Tibial nerve (tissue), 3 donors: ENCODE measurements around the gene CMIP.

Experiments
- POLR2A ChIP-seq, 2 donors: fragments of 450-650 bp; IDR thresholded peaks; one replicate each; pipeline ENCODE4 v1.6.1; 2017; ENCODE audit warnings: antibody characterized with exemption in 2 of 2, mild to moderate bottlenecking in 2 of 2, moderate library complexity in 2 of 2
- TF ChIP-seq, protein P1 (sequence below), 5 experiments: fragments of 200-600 bp in 3 of 5; fragments of 450-650 bp in 2 of 5; sonication (generic) in 3 of 5; IDR thresholded peaks; one replicate each; pipeline ENCODE4 v1.5.1; 2016 to 2019; ENCODE audit warnings: antibody characterized with exemption in 5 of 5, mild to moderate bottlenecking in 3 of 5, moderate library complexity in 2 of 5

GRCh38 chr16:81611721-81612120 is 167.1 kb downstream of the CMIP start:
- TF ChIP-seq, protein P1, sequence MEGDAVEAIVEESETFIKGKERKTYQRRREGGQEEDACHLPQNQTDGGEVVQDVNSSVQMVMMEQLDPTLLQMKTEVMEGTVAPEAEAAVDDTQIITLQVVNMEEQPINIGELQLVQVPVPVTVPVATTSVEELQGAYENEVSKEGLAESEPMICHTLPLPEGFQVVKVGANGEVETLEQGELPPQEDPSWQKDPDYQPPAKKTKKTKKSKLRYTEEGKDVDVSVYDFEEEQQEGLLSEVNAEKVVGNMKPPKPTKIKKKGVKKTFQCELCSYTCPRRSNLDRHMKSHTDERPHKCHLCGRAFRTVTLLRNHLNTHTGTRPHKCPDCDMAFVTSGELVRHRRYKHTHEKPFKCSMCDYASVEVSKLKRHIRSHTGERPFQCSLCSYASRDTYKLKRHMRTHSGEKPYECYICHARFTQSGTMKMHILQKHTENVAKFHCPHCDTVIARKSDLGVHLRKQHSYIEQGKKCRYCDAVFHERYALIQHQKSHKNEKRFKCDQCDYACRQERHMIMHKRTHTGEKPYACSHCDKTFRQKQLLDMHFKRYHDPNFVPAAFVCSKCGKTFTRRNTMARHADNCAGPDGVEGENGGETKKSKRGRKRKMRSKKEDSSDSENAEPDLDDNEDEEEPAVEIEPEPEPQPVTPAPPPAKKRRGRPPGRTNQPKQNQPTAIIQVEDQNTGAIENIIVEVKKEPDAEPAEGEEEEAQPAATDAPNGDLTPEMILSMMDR (IDR thresholded peaks at IDR 0.05): no peak
- TF ChIP-seq POLR2A (IDR thresholded peaks at IDR 0.05): no peak
